H9 (cell line): ENCODE data around the gene MTHFD1. TPM values are rescaled to one million over a fixed set of nuclear protein-coding genes. Genes with fewer than 3 reads are reported as not detected.

ENCODE experiments used
- DNase-seq: peaks from one replicate; pipeline ENCODE4 v3.0.0-alpha.2; 2017
- H2AFZ ChIP-seq: one replicate; pipeline ENCODE4 v1.6.1; 2013; ENCODE audit warnings: mild to moderate bottlenecking, low read length, control low read depth, moderate library complexity
- H2AK5ac ChIP-seq: 2 replicates; pipeline ENCODE4 v1.6.1; 2013; ENCODE audit warnings: low read length, control low read depth, mixed read lengths; ENCODE audit not compliant: insufficient read length
- H2BK120ac ChIP-seq: one replicate; pipeline ENCODE4 v1.6.1; 2013; ENCODE audit warnings: low read depth, mild to moderate bottlenecking, low read length, control low read depth, inconsistent platforms; ENCODE audit not compliant: poor library complexity, severe bottlenecking
- H2BK12ac ChIP-seq: 2 replicates; pipeline ENCODE4 v1.6.1; 2013; ENCODE audit warnings: low read length, control low read depth, mixed read lengths, low read depth; ENCODE audit not compliant: insufficient read length
- H2BK15ac ChIP-seq: 2 replicates; pipeline ENCODE4 v1.6.1; 2013; ENCODE audit warnings: low read depth, low read length, control low read depth
- H2BK20ac ChIP-seq: one replicate; pipeline ENCODE4 v1.6.1; 2013; ENCODE audit warnings: low read depth, mild to moderate bottlenecking, low read length, control low read depth, inconsistent platforms; ENCODE audit not compliant: poor library complexity, severe bottlenecking
- H2BK5ac ChIP-seq: 2 replicates; pipeline ENCODE4 v1.6.1; 2013; ENCODE audit warnings: low read length, control low read depth, mixed read lengths; ENCODE audit not compliant: insufficient read length
- H3K14ac ChIP-seq: 2 replicates; pipeline ENCODE4 v1.6.1; 2013; ENCODE audit warnings: low read length, control low read depth; ENCODE audit not compliant: insufficient read depth
- H3K18ac ChIP-seq: 2 replicates; pipeline ENCODE4 v1.6.1; 2013; ENCODE audit warnings: low read depth, mild to moderate bottlenecking, mixed read lengths, low read length, control low read depth; ENCODE audit not compliant: insufficient read length
- H3K23ac ChIP-seq: 2 replicates; pipeline ENCODE4 v1.6.1; 2013; ENCODE audit warnings: low read length, control low read depth, mixed read lengths, low read depth; ENCODE audit not compliant: insufficient read length
- H3K23me2 ChIP-seq: 2 replicates; pipeline ENCODE4 v1.6.1; 2013; ENCODE audit warnings: low read depth, mild to moderate bottlenecking, mixed read lengths, low read length, control low read depth; ENCODE audit not compliant: insufficient read length, poor library complexity, severe bottlenecking
- H3K27ac ChIP-seq: 2 replicates; pipeline ENCODE4 v1.5.1; 2013; ENCODE audit warnings: low read length, control low read depth, mixed read lengths, low read depth; ENCODE audit not compliant: insufficient read length
- H3K27me3 ChIP-seq: 2 replicates; pipeline ENCODE4 v1.6.1; 2013; ENCODE audit warnings: low read length, control low read depth, inconsistent platforms; ENCODE audit not compliant: insufficient read depth
- H3K4ac ChIP-seq: 2 replicates; pipeline ENCODE4 v1.6.1; 2013; ENCODE audit warnings: low read depth, mild to moderate bottlenecking, control low read depth, inconsistent platforms, low read length, moderate library complexity
- H3K4me1 ChIP-seq: 2 replicates; pipeline ENCODE4 v1.6.1; 2013; ENCODE audit warnings: low read length, control low read depth, inconsistent platforms; ENCODE audit not compliant: insufficient read depth
- H3K4me2 ChIP-seq: 2 replicates; pipeline ENCODE4 v1.6.1; 2013; ENCODE audit warnings: low read length, control low read depth, mixed read lengths; ENCODE audit not compliant: insufficient read length, insufficient read depth
- H3K56ac ChIP-seq: 2 replicates; pipeline ENCODE4 v1.6.1; 2013; ENCODE audit warnings: low read depth, mild to moderate bottlenecking, mixed read lengths, low read length, control low read depth; ENCODE audit not compliant: insufficient read length
- H3K79me1 ChIP-seq: 2 replicates; pipeline ENCODE4 v1.6.1; 2013; ENCODE audit warnings: low read depth, mild to moderate bottlenecking, moderate library complexity, low read length, control low read depth, inconsistent platforms; ENCODE audit not compliant: insufficient read depth, poor library complexity, severe bottlenecking
- H3K79me2 ChIP-seq: 2 replicates; pipeline ENCODE4 v1.6.1; 2013; ENCODE audit warnings: low read length, control low read depth, inconsistent platforms; ENCODE audit not compliant: insufficient read depth
- H3K9ac ChIP-seq: 2 replicates; pipeline ENCODE4 v1.6.1; 2013; ENCODE audit warnings: low read length, control low read depth, mixed read lengths; ENCODE audit not compliant: insufficient read length; ENCODE audit errors: extremely low read depth
- H3K9me3 ChIP-seq: one replicate; pipeline ENCODE4 v1.6.1; 2013; ENCODE audit warnings: low read depth, low read length, inconsistent platforms; ENCODE audit not compliant: control insufficient read depth
- H3T11ph ChIP-seq: one replicate; pipeline ENCODE4 v1.6.1; 2013; ENCODE audit warnings: mild to moderate bottlenecking, low read length, control low read depth, inconsistent platforms
- H4K20me1 ChIP-seq: one replicate; pipeline ENCODE4 v1.6.1; 2013; ENCODE audit not compliant: control insufficient read depth, insufficient read length, insufficient read depth
- H4K5ac ChIP-seq: 2 replicates; pipeline ENCODE4 v1.6.1; 2013; ENCODE audit warnings: low read depth, mild to moderate bottlenecking, mixed read lengths, low read length, control low read depth; ENCODE audit not compliant: insufficient read length
- H4K8ac ChIP-seq: replicated peaks from 2 replicates; pipeline ENCODE4 v1.6.1; 2013; ENCODE audit warnings: low read length, control low read depth, mixed read lengths, low read depth; ENCODE audit not compliant: insufficient read length
- H4K91ac ChIP-seq: 2 replicates; pipeline ENCODE4 v1.6.1; 2013; ENCODE audit warnings: low read depth, mild to moderate bottlenecking, moderate library complexity, mixed read lengths, low read length, control low read depth; ENCODE audit not compliant: insufficient read length
- H3K27ac Mint-ChIP-seq, 3 experiments: 2 replicates in 2 of 3; 3 replicates in 1 of 3; pipeline ENCODE4 v1.8.0; 2020 to 2021; ENCODE audit warnings: mixed read lengths in 3 of 3, mild to moderate bottlenecking in 1 of 3, moderate library complexity in 1 of 3
- H3K27me3 Mint-ChIP-seq: 2 replicates; pipeline ENCODE4 v1.8.0; 2021; ENCODE audit warnings: low read depth, mild to moderate bottlenecking, moderate library complexity, mixed read lengths
- H3K36me3 Mint-ChIP-seq, 3 experiments: 2 replicates in 2 of 3; 3 replicates in 1 of 3; pipeline ENCODE4 v1.8.0; 2020 to 2021; ENCODE audit warnings: low read depth in 3 of 3, mixed read lengths in 3 of 3; ENCODE audit not compliant: insufficient read depth in 1 of 3
- H3K4me1 Mint-ChIP-seq, 2 experiments: 2 replicates each; pipeline ENCODE4 v1.8.0; 2020; ENCODE audit warnings: mixed read lengths in 2 of 2
- H3K4me3 Mint-ChIP-seq, 2 experiments: 2 replicates in 1 of 2; 3 replicates in 1 of 2; pipeline ENCODE4 v1.8.0; 2020 to 2021; ENCODE audit warnings: mild to moderate bottlenecking in 2 of 2, mixed read lengths in 2 of 2, moderate library complexity in 1 of 2
- H3K9me3 Mint-ChIP-seq, 2 experiments: 2 replicates in 1 of 2; 3 replicates in 1 of 2; pipeline ENCODE4 v1.8.0; 2020; ENCODE audit warnings: mild to moderate bottlenecking in 2 of 2, mixed read lengths in 2 of 2, moderate library complexity in 1 of 2
- WGBS: extraction: QIAGEN DNeasy Blood & Tissue Kit; methylation state at CpG from one replicate; pipeline ENCODE4 v1.1.7; 2013; ENCODE audit warnings: missing lambda C conversion rate, low lambda C conversion rate, mixed read lengths; ENCODE audit not compliant: insufficient read length; ENCODE audit errors: extremely low coverage; 5-methylcytosine and 5-hydroxymethylcytosine counted together
- total RNA-seq: library from RNA; stranded (reverse); gene quantifications from 2 replicates; pipeline ENCODE4 v1.2.1, GENCODE V29; 2021
- TF ChIP-seq, protein P1 (sequence below): fragments of 200-600 bp; sonication (generic); conservative IDR thresholded peaks from 3 replicates; pipeline ENCODE4 v1.8.0; 2021; ENCODE audit warnings: antibody characterized with exemption, mild to moderate bottlenecking

Gene MTHFD1
- total RNA-seq, 1 experiment from 2014 or later, result 203 TPM

DNA sequence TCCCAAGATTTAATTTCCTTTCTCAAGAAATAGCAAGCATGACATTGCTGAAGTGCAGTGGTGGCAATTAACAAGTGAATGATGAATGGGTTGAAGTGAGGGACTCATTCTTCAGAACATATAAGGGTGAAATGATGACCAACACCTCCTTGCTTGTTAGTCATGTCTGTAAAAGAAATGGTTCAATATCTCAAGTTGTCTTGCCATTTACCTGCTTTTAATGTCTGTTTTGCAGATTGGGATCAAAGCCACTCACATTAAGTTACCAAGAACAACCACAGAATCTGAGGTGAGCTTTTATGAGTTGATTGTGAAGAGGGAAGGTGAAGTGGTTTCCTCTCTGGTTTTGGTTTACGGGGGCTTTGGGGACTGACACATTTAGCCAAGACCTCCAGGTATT, 24.1 kb downstream of the MTHFD1 start:
- Histone ChIP-seq H3K79me2 (no peaks in the 10 kb centered on the region), H3T11ph (no peak overlapping the region), H3K56ac (no peak overlapping the region), H3K14ac (no peak overlapping the region), H3K9ac (no peak overlapping the region), H3K9me3 (no peaks in the 10 kb centered on the region), H2BK120ac (no peak overlapping the region), H2AFZ (no peak overlapping the region), H2BK12ac (no peak overlapping the region), H3K18ac (no peak overlapping the region), H4K8ac (no peak overlapping the region), H4K91ac (no peak overlapping the region), H3K4me2 (no peak overlapping the region), H3K79me1 (no peaks in the 10 kb centered on the region), H4K5ac (no peak overlapping the region), H3K23me2 (no peaks in the 10 kb centered on the region), H2BK5ac (no peak overlapping the region), H3K23ac (no peak overlapping the region), H3K27me3 (no peaks in the 10 kb centered on the region), H2BK15ac (no peak overlapping the region), H2AK5ac (no peak overlapping the region), H2BK20ac (no peak overlapping the region), H3K27ac (no peak overlapping the region), H4K20me1 (no peaks in the 10 kb centered on the region), H3K4me1 (no peaks in the 10 kb centered on the region), H3K4ac (no peak overlapping the region)
- peaks cover 9 to 12% of the 10 kb centered on the region in 2 experiments; a peak in 3 of 4 replicates for H3K4me1 Mint-ChIP-seq
- peaks cover 25 to 76% (median 52%) of the 10 kb centered on the region in 3 experiments; a peak in 6 of 7 replicates for H3K36me3 Mint-ChIP-seq
- H3K9me3 Mint-ChIP-seq, result no peaks in the 10 kb centered on the region
- H3K4me3 Mint-ChIP-seq, result no peak overlapping the region
- no peak for DNase-seq
- peak overlapping the region in 1 of 3 experiments; percentile 20; a peak in 1 of 7 replicates for H3K27ac Mint-ChIP-seq
- TF ChIP-seq, protein P1, sequence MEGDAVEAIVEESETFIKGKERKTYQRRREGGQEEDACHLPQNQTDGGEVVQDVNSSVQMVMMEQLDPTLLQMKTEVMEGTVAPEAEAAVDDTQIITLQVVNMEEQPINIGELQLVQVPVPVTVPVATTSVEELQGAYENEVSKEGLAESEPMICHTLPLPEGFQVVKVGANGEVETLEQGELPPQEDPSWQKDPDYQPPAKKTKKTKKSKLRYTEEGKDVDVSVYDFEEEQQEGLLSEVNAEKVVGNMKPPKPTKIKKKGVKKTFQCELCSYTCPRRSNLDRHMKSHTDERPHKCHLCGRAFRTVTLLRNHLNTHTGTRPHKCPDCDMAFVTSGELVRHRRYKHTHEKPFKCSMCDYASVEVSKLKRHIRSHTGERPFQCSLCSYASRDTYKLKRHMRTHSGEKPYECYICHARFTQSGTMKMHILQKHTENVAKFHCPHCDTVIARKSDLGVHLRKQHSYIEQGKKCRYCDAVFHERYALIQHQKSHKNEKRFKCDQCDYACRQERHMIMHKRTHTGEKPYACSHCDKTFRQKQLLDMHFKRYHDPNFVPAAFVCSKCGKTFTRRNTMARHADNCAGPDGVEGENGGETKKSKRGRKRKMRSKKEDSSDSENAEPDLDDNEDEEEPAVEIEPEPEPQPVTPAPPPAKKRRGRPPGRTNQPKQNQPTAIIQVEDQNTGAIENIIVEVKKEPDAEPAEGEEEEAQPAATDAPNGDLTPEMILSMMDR, result no peak
- H3K27me3 Mint-ChIP-seq, result no peaks in the 10 kb centered on the region
- no CpG with 5 or more reads among the region's 1 CpG for WGBS
